IPS-18c (cell line): ENCODE results near the gene PDZD4.

Experiments
- H3K4me3 ChIP-seq: 2 replicates; pipeline ENCODE4 v1.7.0; 2013; ENCODE audit warnings: low read depth, mild to moderate bottlenecking, low read length, moderate library complexity; ENCODE audit not compliant: insufficient read depth
- H3K9me3 ChIP-seq: one replicate; pipeline ENCODE4 v1.6.1; 2013; ENCODE audit warnings: mild to moderate bottlenecking, low read length, moderate library complexity; ENCODE audit not compliant: control insufficient read depth, insufficient read depth

Gene PDZD4

GRCh38 chrX:153853902-153854267, 23.5 kb upstream of the PDZD4 start:
- Histone ChIP-seq H3K4me3 (no peak overlapping the region), H3K9me3 (peaks cover 6% of the 10 kb centered on the region)

- H3K4me3 ChIP-seq: no peak overlapping the region
These were observed 23.0 kb upstream of the PDZD4 start for GRCh38 chrX:153853180-153853901.

GRCh38 chrX:153851981-153852380, 21.6 kb upstream of the PDZD4 start:
- H3K4me3 ChIP-seq: no peak overlapping the region
- peaks cover 6% of the 10 kb centered on the region for H3K9me3 ChIP-seq

More at GRCh38 chrX:153853180-153853901, 23.0 kb upstream of the PDZD4 start:
- peaks cover 6% of the 10 kb centered on the region for H3K9me3 ChIP-seq

DNA sequence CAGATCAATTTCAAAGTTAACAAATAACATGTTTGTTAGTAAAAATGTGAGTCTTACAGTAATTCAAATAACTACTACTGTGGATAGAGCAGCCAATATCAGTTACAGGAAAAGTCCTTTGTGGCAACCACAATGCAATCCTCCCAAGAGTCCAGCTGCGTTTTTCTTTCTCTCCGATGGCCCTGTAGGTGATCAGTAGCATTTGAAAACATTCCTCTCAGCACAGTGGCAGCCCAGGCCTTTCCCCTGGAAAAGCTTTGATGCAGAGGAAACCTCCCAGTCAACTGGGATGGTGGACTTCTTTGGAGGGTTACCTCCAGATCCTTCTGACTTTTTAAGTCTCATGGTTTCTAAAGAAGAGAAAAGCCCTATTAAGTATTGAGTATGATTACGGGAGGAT, 18.0 kb upstream of the PDZD4 start:
- peaks cover 11% of the 10 kb centered on the region for H3K9me3 ChIP-seq
- no peak overlapping the region for H3K4me3 ChIP-seq

DNA sequence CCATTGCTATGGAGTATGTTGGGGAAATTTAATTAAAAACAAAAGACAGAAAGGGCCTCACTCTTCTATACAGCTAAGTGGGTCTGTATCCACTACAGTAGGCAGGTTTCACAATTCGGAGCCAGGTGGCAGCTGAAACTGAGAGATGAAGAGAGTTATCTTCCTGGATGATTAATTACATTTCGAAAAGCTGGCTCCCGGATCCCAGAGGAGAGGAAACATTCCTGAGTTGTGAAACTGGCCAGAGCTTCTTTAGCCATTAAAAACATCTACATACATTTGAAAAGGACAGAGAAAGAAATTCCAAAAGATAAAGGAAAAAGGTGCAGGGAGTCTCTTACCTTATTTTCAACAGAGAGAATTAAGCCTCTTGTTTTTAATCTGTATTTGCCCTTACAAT, 15.5 kb upstream of the PDZD4 start:
- H3K4me3 ChIP-seq: no peak overlapping the region

DNA sequence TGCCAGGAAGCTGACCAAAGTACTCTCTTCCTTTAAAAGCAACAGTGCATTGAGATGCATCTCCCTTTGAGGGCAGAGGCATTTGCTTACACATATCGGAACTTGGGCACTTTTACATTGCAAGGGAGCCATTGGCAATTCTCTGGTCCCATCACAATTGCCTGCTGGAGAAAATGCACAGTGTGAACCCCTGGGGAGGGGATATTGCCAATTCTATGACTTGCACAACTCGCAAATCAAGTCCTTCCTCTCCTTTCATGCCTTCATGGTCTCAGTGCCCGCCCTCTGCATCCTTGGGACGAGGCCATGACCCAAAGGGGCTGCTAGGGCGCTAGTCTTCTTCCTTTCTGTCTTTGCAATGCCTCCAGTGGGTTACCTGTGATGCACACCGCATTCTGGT, 14.9 kb upstream of the PDZD4 start:
- H3K4me3 ChIP-seq: peak overlapping the region; percentile 3; the same call in 1 of the 2 replicates
- H3K9me3 ChIP-seq: peaks cover 8% of the 10 kb centered on the region

More for the DNA sequence above, 15.5 kb upstream of the PDZD4 start:
- peaks cover 11% of the 10 kb centered on the region for H3K9me3 ChIP-seq

DNA sequence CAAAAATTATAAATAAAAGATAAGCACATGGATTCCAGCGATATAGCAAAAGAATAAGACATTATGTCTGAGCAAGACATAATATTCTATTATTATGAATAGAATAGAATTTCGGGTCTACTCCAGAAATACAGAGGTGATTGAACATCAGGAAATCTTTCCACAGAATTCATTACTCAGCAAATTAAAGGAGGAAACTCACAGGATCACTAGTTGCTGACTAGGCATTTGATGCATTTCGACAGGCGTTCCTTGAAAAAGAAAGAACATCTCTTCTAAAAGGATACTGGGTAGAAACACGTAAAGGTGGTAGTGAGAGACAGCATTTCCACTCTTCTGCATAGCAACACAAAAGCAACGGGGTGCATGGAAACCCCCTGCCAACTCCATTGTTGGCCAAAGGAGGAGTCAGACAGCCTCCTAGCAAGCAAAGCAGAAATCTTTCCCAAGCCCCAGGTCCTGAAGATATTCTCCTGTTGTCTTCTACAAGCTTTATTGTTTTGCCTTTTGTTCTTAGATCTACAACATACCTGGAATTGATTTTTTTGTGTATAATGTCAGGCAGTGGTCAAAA, 14.3 kb upstream of the PDZD4 start:
- no peak overlapping the region for H3K4me3 ChIP-seq
- peaks cover 8% of the 10 kb centered on the region for H3K9me3 ChIP-seq

DNA sequence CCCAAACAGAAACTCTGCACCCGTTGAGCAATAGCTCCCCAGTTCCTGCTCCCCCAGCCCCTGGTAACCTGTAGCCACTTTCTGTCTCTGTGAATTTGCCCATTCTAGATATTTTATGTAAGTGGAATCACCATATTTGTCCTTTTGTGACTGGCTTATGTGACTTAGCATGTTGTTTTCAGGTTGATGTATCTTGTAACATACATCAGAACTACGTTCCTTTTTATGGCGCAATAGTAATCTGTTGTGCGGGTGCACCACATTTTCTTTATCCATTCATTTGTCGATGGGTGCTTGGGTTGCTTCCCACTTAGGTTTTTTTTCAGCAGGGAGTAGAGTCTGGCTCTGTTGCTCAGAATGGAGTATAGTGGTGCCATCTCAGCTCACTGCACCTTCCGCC, 6.6 kb upstream of the PDZD4 start:
- Histone ChIP-seq H3K4me3 (no peak overlapping the region), H3K9me3 (peaks cover 10% of the 10 kb centered on the region)

DNA sequence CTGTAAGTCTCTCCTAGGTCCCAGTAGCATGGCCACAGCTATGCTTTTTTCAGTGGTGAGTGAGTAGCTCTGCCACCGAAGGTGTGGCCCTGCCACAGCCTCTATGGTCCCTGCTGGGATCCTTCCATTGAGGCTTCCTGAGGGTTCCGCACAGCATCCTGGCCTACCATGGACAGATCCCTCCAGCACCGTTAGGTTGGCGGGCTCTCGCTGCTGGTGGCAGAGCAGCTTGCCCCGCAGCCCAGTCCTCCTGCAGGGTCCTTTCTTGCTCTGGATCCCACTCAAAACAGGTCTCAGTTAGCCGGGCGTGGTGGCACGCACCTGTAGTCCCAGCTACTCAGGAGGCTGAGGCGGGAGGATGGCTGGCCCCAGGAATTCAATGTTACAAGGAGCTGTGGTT, 2.4 kb upstream of the PDZD4 start:
- peaks cover 15% of the 10 kb centered on the region for H3K9me3 ChIP-seq
- no peak overlapping the region for H3K4me3 ChIP-seq

GRCh38 chrX:153831429-153832150, 1.2 kb upstream of the PDZD4 start:
- Histone ChIP-seq H3K4me3 (no peak overlapping the region; the same call in 1 of the 2 replicates), H3K9me3 (peaks cover 15% of the 10 kb centered on the region)

DNA sequence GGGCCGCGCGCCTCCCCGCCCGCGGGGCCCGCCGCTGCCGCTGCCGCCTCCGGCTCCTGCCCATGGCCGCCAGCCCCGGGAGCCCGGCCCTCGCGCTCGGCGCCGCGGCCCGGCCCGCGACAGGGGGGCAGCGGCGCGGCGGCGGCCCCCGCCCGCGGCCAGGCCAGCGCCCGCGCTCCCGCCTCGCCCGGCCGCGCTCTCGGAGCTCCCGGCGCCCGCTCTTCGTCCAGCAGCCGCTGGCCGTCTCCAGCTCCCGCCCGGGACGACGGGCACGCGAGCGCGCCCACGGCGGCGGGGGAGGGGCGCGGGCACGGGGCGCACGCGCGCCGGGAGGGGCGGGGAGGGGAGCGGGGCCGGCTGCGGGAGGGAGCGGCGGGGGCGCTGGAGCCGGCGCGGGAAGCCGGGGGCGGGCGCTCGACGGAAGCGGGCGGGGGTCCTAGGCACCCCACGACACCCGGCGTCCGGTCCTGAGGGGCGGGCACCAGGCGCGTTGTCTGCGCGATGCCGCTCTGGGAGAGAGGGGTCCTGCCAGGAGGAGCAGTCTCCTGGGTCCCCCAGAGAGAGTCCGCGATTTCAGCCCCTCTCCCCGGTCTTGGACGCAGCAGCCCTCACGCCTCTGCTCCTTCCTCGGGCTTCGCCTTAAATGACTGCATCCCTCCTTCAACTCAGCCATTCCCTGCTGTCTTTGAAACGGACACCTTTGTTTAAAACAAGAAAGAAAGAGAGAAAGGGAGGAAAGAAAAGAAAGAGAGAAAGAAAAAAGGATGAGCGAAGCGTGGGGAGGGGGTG, 490 bp upstream of the PDZD4 start:
- Histone ChIP-seq H3K9me3 (peaks cover 12% of the 10 kb centered on the region), H3K4me3 (peak overlapping the region; percentile 38)

DNA sequence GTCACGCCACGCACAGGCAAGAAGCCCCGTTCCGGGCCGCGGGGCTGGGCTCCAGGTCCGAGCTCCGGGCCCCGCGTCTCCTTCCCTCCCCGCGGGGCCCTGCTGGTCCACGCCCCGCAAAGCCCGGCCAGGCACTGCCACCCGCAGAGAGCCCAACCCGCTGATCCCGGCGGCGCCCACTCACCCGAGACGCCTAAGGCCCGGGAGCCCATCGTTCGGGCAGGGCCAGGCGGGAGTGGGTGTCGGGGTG, 870 bp downstream of the PDZD4 start:
- Histone ChIP-seq H3K4me3 (peak overlapping the region; percentile 59), H3K9me3 (peaks cover 16% of the 10 kb centered on the region)

- Histone ChIP-seq H3K4me3 (peak overlapping the region; percentile 59), H3K9me3 (peaks cover 16% of the 10 kb centered on the region)
These were observed 1.4 kb downstream of the PDZD4 start for GRCh38 chrX:153828723-153829548.

- peak overlapping the region; percentile 46 for H3K4me3 ChIP-seq
- H3K9me3 ChIP-seq: peaks cover 19% of the 10 kb centered on the region
These were observed 2.0 kb downstream of the PDZD4 start for GRCh38 chrX:153828308-153828707.

DNA sequence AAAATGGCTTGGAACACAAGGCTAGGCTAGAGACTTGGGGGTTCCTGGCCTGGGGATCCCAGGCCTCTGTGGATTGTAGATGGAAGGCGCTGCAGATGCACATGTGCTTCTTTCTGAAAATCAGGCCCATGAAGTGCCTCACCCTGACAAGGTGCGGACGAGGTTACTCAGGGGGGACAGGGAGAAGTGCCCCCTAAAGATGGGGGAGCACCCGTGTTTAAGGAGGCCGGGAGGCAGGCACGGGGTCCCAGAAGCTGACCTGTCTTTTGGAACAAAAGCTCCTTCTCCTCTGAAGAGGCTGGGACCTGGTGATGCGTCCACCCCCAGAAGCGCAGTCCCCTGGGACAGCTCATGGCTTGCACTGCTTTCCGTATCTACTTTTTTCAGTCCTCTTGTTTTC, 2.4 kb downstream of the PDZD4 start:
- peak overlapping the region; percentile 46; the same call in 1 of the 2 replicates for H3K4me3 ChIP-seq

DNA sequence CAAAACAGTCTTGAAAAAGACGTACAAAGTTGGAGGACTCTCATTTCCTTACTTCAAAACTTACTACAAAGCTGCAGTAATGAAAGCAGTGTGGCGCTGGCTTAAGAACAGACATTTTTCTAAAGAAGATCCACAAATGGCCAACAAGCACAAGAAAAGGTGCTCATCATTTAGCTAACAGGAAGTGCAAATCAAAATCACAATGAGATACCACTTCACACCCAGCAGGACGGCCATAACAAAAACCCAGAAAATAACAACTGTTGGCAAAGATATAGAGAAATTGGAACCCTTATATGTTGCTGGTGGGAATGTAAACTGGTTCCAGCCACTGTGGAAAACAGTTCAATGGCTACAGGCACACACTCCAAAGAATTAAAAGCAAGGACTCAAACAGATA, 3.3 kb downstream of the PDZD4 start:
- Histone ChIP-seq H3K4me3 (no peak overlapping the region), H3K9me3 (peaks cover 16% of the 10 kb centered on the region)

More for the DNA sequence above, 2.4 kb downstream of the PDZD4 start:
- H3K9me3 ChIP-seq: peaks cover 17% of the 10 kb centered on the region

DNA sequence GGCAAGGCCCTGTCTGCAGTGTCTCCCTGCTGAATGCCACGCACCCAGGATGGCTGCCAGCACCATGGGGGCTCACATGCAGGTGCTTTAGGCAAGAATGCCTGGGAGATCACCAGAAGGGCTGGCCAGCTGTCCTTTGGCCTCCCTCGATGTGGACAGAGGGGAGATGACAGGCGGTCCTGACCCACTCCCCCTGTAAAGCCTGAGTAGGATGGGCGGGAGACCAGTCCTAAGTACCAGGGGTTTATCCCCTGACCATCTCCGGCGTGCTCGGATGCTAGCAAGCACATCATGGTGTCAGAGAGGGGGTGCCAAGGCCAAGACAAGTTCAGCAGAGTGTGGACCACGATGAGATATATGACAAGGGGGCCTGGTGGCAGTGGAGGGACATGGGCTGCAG, 5.3 kb downstream of the PDZD4 start:
- Histone ChIP-seq H3K9me3 (peaks cover 14% of the 10 kb centered on the region), H3K4me3 (no peak overlapping the region)
